ENCODE data around the gene LASP1NB.

Gene LASP1NB

GRCh38 chr17:38958756-38959155 is 33.3 kb downstream of the LASP1NB start:
- intact Hi-C loops (cut with micrococcal nuclease; ENCODE audit: unreplicated experiment): no loop called here
- Histone ChIP-seq H3K27ac (ENCODE audit: extremely low read length, insufficient read depth, low read length) (no peak overlapping the region), H3K4me2 (ENCODE audit: low read depth, low read length) (no peak overlapping the region), H3K27me3 (ENCODE audit: control insufficient read depth in 1 of 2, insufficient read depth in 2 of 2, low read length in 2 of 2) (no peaks in the 10 kb centered on the region), H4K20me1 (ENCODE audit: insufficient read depth, low read length) (no peaks in the 10 kb centered on the region), H3K36me3 (replicated peaks in 1 of 2; ENCODE audit: control insufficient read depth in 1 of 2, insufficient read depth in 2 of 2, low read length in 2 of 2) (no peaks in the 10 kb centered on the region), H3K9ac (ENCODE audit: insufficient read depth, low read depth, low read length) (no peak overlapping the region), H2AFZ (ENCODE audit: low read length) (no peak overlapping the region), H3K79me2 (ENCODE audit: insufficient read depth, low read length) (no peaks in the 10 kb centered on the region), H3K9me3 (ENCODE audit: low read length) (no peaks in the 10 kb centered on the region), H3K4me3 (replicated peaks in 1 of 3; ENCODE audit: insufficient read depth in 1 of 3, low read depth in 2 of 3, low read length in 3 of 3) (no peak overlapping the region), H3K4me1 (ENCODE audit: insufficient read depth, low read length) (no peaks in the 10 kb centered on the region)
- no peak for ATAC-seq
- no TSS peak for BruUV-seq (replicated peaks)
- no peak for TF ChIP-seq GLMP (CRISPR knock-in tag; IDR thresholded peaks at IDR 0.05; ENCODE audit: borderline replicate concordance)
- TF ChIP-seq STAG1 (CRISPR knock-in tag; IDR thresholded peaks at IDR 0.05): no peak
- no peak for TF ChIP-seq ZNF597 (CRISPR knock-in tag; IDR thresholded peaks at IDR 0.05)
- no peak for TF ChIP-seq FOXK2 (IDR thresholded peaks at IDR 0.05)
- TF ChIP-seq DZIP1 (CRISPR knock-in tag; IDR thresholded peaks at IDR 0.05): no peak
- TF ChIP-seq TEF (CRISPR knock-in tag; IDR thresholded peaks at IDR 0.05): no peak
- no peak for TF ChIP-seq CREB1 (IDR thresholded peaks at IDR 0.05)
- TF ChIP-seq CREB1 (CRISPR knock-in tag; IDR thresholded peaks at IDR 0.05): no peak
- TF ChIP-seq ZFP91 (CRISPR knock-in tag; IDR thresholded peaks at IDR 0.05; ENCODE audit: borderline replicate concordance): no peak
- no peak for TF ChIP-seq MBD4 (IDR thresholded peaks at IDR 0.05; ENCODE audit: borderline replicate concordance, low read length)
- TF ChIP-seq MLLT10 (CRISPR knock-in tag; IDR thresholded peaks at IDR 0.05): no peak
- TF ChIP-seq ZNF503 (CRISPR knock-in tag; IDR thresholded peaks at IDR 0.05): no peak
- no peak for TF ChIP-seq ZNF878 (CRISPR knock-in tag; IDR thresholded peaks at IDR 0.05)
- TF ChIP-seq CEBPB (IDR thresholded peaks at IDR 0.05; ENCODE audit: borderline replicate concordance, low read depth, low read length): no peak
- TF ChIP-seq TCF7 (IDR thresholded peaks at IDR 0.05; ENCODE audit: low read depth): no peak
- in situ Hi-C loops (cut with HindIII; ENCODE audit: extremely low pct_ligation_motif_present, low pct_unique_long_range_greater_than_20kb): no loop called here
- no peak for DNase-seq (ENCODE audit: low spot score)
- no peak for FAIRE-seq
- ChIA-PET POLR2A (no interaction called here), CTCF (ENCODE audit: low intra/inter-chr PET ratio, low total read pairs) (no interaction called here)

Measured in HepG2 (cell line).